ENCODE measurements around the gene ASB3.

The ASB3 gene

DNA sequence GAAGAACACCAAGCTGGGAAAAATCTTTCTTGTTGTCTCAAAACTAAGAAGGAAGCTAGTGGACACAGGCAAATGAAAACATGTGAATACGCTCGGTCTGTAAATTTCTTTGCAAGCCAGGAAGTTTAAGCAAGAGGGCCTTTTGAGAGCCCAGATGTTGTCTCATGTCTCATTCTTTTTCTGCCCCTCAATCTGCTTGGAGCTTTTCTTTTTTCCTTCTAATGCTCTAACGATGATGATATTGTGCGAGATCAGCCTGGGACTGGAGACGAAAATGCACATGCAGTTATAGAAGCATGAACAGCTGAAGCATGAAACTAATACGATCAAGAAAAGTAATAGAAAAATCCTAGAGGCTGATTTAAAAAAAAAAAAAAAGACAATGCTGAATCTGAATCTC lies 157.8 kb downstream of the ASB3 start:
- no peak overlapping the region for H3K27ac ChIP-seq
- no peak for DNase-seq (ENCODE audit: low spot score)

GRCh38 chr2:53622141-53622540 lies 164.6 kb downstream of the ASB3 start:
- TF ChIP-seq CTCF (IDR thresholded peaks at IDR 0.05), result no peak
- H3K4me3 ChIP-seq, result no peak overlapping the region
- no peak for DNase-seq (ENCODE audit: low spot score)
- H3K27ac ChIP-seq, result no peak overlapping the region

More for the DNA sequence above, 157.8 kb downstream of the ASB3 start:
- no peak for TF ChIP-seq CTCF (IDR thresholded peaks at IDR 0.05)
- H3K4me3 ChIP-seq, result no peak overlapping the region

DNA sequence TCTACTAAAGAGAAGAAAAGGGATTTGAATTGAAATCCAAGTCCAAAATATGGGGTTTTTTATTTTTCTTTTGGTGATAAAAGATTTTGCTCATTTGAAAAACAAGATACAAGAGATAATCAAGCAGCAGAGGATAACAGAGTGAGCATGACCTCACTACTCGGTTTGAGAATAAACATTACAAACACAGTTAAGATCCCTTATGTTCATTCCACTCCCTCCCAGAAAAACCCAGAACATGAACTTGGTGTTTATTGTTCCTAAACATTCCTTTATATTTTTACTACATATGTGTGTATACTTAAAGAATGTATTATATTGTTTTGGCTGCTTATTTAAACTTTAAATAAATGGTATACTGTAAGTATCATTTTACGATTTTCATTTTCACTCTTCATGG lies 165.8 kb downstream of the ASB3 start:
- no peak for DNase-seq (ENCODE audit: low spot score)
- no peak for TF ChIP-seq CTCF (IDR thresholded peaks at IDR 0.05)
- Histone ChIP-seq H3K4me3 (no peak overlapping the region), H3K27ac (no peak overlapping the region)

All from coronary artery (tissue), 2 donors.